Activated naive CD4-positive, alpha-beta T cell treated with anti-CD3 and anti-CD28 coated beads, Interleukin-2, amount 50 U/mL, for 24 hours (primary cell): ENCODE data around the gene EME1.
"Not testable (repeated sequence)": the region's sequence is repeated elsewhere in the genome, so short reads cannot be mapped to it uniquely, and the experiment has no call there.

Source experiments
- H3K27ac Mint-ChIP-seq: one replicate; pipeline ENCODE4 v1.8.0; 2021; ENCODE audit warnings: mild to moderate bottlenecking, mixed read lengths
- H3K27me3 Mint-ChIP-seq: one replicate; pipeline ENCODE4 v1.8.0; 2021; ENCODE audit warnings: mixed read lengths
- H3K36me3 Mint-ChIP-seq: one replicate; pipeline ENCODE4 v1.8.0; 2021; ENCODE audit warnings: mixed read lengths
- H3K4me1 Mint-ChIP-seq: one replicate; pipeline ENCODE4 v1.8.0; 2021; ENCODE audit warnings: mixed read lengths
- H3K4me3 Mint-ChIP-seq: one replicate; pipeline ENCODE4 v1.8.0; 2021; ENCODE audit warnings: mild to moderate bottlenecking, mixed read lengths
- H3K9me3 Mint-ChIP-seq: one replicate; pipeline ENCODE4 v1.8.0; 2021; ENCODE audit warnings: mixed read lengths

Gene EME1

DNA sequence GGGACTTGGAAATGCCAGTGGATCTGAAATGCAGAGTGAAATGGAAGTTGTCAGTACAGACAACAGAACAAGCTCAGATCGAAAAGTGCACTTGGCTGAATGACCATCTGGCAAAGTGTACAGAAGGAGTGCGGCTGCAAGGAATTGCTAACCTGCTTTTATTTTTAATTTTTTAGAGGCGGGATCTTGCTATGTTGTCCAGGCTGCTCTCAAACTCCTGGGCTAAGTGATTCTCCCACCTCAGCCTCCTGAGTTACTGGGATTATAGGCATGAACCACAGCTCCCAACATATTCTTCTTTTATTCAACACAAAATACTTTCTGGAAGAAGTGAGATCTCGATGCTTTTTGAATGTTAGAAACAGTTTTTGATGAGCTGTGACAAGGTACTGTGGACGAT is 20.7 kb downstream of the EME1 start:
- Mint-ChIP-seq H3K27ac (no peak overlapping the region), H3K36me3 (peaks cover 14% of the 10 kb centered on the region), H3K27me3 (no peaks in the 10 kb centered on the region), H3K4me1 (peaks cover 40% of the 10 kb centered on the region), H3K9me3 (no peaks in the 10 kb centered on the region), H3K4me3 (peak overlapping the region; percentile 8)

DNA sequence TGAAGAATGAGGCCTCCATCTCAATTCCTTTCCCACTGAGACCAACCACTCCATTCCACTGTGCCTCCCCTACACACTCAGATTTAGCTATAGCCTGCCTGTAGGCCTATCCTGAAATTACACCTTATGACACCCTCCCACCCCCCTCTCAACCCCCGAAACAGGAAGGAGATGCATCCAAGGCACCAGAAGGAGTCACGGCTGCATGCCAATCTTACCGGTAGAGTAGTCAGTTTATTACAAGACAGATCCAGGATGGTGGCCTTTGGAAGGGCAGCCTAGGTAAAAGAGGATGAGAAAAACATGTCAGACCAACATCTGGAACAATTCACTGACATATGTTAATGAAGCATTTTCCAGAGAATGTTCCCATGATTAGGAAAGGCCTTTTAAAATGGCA is 21.7 kb downstream of the EME1 start:
- Mint-ChIP-seq H3K27me3 (no peaks in the 10 kb centered on the region), H3K4me1 (peaks cover 40% of the 10 kb centered on the region), H3K4me3 (peak overlapping the region; percentile 98), H3K36me3 (peaks cover 14% of the 10 kb centered on the region), H3K27ac (no peak overlapping the region), H3K9me3 (no peaks in the 10 kb centered on the region)

DNA sequence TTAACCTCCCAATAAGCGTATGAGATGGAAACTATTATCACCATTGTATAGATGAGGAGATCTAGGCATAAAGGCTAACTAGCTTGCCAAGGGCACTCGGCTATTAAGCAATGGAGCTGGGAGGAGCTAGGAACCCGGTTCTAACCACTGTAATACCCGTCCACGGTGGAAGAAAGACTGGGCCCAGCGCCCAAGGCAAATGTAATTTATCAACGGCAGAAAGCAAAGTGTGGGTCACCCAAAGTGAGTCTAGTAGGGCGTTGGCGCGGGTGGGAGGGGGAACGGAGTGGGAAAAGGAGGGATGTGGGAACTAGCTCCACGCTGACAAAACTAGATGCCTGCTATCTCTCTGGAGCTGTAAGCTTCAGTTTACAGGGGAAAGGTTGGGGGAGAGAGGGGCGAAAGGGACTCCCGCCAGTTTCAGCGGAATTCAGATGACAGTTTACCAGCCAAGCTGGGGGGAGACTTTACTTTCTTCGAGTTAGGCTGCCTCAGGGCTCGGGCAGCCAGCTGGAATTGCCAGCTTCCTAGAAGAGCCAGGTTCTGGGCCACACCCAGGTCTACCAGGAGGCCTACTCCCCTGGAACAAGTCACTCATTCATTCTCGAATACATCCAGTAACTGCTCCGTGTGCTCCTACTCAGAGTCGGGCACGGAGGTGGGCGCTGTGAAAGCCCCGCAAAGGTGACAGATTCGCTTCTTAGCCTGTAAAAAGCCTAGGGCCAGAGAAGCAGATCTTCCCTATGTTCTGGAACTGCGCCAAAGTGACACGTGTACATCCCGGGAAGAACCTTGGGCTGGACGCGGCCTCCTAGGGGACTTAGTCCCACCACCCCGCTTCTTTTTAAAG is 23.5 kb downstream of the EME1 start:
- Mint-ChIP-seq H3K4me1 (peaks cover 40% of the 10 kb centered on the region), H3K27me3 (no peaks in the 10 kb centered on the region), H3K4me3 (peak overlapping the region; percentile 98), H3K9me3 (no peaks in the 10 kb centered on the region), H3K27ac (peak overlapping the region; percentile 98), H3K36me3 (peaks cover 10% of the 10 kb centered on the region)

DNA sequence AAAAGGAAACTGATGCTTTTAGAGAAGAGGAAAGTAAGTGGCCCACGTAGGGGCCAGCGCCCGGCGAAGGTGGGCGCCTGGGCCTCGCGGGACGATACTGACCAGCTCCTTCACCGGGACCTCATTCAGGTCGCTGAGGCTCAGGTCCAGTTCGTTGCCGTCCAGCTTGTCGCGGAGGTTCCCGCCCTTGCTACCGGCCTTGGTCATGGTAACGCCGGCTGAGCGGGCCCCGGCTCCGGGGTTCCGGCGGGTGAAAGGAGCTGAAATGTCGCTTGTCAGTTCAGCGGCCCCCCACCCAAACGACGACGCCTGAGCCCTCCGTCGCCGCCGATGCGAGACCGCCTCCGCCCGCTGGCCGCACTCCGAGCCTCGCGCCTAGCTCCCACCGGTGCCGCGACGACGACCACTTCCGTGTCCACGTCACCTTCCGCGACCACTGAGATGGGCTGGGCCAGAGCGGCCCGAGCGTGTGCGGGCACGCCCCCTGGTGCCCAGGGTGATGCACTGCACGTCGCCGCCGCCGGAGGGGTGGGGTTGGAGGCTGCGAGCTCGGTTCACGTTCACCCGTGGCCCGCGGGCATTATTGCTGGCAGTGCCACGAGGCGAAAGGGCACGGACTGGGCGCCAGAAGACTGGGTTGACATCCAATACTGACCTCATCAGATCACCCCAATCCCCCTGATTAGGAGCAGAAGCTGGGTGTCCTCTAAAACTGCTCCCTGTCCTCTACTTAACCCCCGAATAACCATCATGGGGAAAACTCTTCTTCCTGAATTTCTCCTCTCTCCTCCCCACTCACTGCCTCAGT is 24.3 kb downstream of the EME1 start, which contains the start of gene LRRC59:
LRRC59 (minus strand) TSS at position 413 of the 808 bp plus-strand sequence; CDS start at position 207, 206 bp downstream.
- Mint-ChIP-seq H3K27me3 (no peaks in the 10 kb centered on the region), H3K27ac (peak within 1 kb of the TSS; percentile 81), H3K4me3 (peak within 1 kb of the TSS; percentile 98), H3K36me3 (peaks cover 8% of the 10 kb centered on the region), H3K9me3 (no peaks in the 10 kb centered on the region), H3K4me1 (peaks cover 40% of the 10 kb centered on the region)

DNA sequence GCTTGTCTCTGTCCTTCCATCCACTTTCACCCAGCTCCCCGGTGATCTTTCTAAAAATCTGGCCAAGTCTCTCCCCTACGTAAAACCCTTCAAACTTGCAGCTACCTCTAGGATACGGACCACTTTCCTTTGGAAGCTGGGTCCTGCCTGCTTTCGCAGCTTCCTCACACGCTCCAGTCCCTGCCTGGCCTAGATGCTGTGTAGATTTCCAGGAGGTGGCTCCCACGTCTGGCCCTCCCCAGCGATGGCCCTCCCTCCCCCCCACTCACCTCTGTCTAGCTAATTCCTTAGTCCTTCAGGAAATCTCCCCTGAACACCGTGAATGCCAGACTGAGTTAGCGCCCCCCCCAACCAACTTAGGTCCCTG is 24.9 kb downstream of the EME1 start:
- peak overlapping the region; percentile 98 for H3K4me3 Mint-ChIP-seq
- peak overlapping the region; percentile 42 for H3K27ac Mint-ChIP-seq
- no peaks in the 10 kb centered on the region for H3K27me3 Mint-ChIP-seq
- H3K4me1 Mint-ChIP-seq = peaks cover 40% of the 10 kb centered on the region
- H3K9me3 Mint-ChIP-seq = no peaks in the 10 kb centered on the region
- H3K36me3 Mint-ChIP-seq = peaks cover 8% of the 10 kb centered on the region

DNA sequence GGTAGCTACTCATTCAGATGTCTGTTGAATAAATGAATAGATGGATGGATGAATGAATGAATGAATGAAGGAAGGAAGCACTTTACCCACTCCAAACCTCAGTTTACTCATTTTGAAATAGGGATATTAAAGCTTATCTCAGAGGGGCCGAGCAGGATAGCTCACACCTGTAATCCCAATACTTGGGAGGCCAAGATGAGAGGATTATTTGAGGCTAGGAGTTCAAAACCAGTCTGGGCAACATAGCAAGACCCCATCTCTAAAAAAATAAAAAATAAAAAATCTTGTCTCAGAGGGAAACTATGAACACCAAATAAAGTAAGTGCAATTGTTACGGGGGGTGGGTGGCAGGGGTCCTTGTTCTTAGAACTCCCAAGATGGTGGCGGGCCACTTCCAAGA is 25.6 kb downstream of the EME1 start:
- not testable (repeated sequence) for H3K27ac Mint-ChIP-seq, H3K27me3 Mint-ChIP-seq, H3K36me3 Mint-ChIP-seq, H3K9me3 Mint-ChIP-seq
- peaks cover 32% of the 10 kb centered on the region for H3K4me1 Mint-ChIP-seq
- peak overlapping the region; percentile 23 for H3K4me3 Mint-ChIP-seq

DNA sequence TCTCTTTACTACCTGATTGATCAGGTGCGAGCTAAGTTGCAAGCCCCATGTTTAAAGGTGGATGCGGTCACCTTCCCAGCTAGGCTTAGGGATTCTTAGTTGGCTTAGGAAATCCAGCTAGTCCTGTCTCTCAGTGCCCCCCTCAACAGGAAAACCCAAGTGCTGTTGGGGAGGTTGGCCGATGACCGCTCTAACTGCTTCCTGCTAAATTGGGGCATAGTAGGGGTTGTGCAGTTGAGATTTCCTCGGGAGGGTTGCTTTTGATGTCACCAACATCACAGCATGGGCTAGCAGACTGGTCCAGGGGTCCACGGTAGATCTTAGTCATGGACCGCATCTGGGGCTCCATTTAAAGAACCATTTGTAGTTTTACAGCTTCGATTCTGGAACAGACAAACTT is 26.6 kb downstream of the EME1 start:
- not testable (repeated sequence) for H3K9me3 Mint-ChIP-seq, H3K4me3 Mint-ChIP-seq, H3K27me3 Mint-ChIP-seq, H3K27ac Mint-ChIP-seq, H3K36me3 Mint-ChIP-seq
- peaks cover 25% of the 10 kb centered on the region for H3K4me1 Mint-ChIP-seq

GRCh38 chr17:50405351-50405750 is 32.3 kb downstream of the EME1 start:
- not testable (repeated sequence) for H3K27ac Mint-ChIP-seq, H3K4me1 Mint-ChIP-seq, H3K36me3 Mint-ChIP-seq, H3K27me3 Mint-ChIP-seq, H3K9me3 Mint-ChIP-seq, H3K4me3 Mint-ChIP-seq

DNA sequence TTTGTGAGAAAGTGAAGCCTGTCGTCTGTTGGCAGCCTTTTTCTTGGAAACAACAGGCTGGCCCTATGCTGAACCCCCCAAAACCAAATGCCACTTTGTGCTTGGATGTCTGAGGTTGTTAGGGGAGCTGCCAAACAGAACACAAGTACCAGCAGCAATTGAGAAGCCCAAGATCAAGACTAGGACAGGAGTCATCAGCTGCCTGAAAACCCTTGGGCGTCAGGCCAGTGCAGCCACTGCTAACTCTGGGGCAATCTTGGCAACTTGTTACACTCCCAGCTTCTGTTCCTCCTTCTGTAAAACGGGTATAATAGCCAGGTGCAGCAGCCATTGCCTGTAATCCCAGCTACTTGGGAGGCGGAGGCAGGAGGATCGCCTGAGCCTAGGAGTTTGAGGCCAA is 33.5 kb downstream of the EME1 start:
- no peak overlapping the region for H3K4me3 Mint-ChIP-seq
- no peaks in the 10 kb centered on the region for H3K9me3 Mint-ChIP-seq
- no peaks in the 10 kb centered on the region for H3K36me3 Mint-ChIP-seq
- H3K4me1 Mint-ChIP-seq = no peaks in the 10 kb centered on the region
- no peak overlapping the region for H3K27ac Mint-ChIP-seq
- no peaks in the 10 kb centered on the region for H3K27me3 Mint-ChIP-seq

DNA sequence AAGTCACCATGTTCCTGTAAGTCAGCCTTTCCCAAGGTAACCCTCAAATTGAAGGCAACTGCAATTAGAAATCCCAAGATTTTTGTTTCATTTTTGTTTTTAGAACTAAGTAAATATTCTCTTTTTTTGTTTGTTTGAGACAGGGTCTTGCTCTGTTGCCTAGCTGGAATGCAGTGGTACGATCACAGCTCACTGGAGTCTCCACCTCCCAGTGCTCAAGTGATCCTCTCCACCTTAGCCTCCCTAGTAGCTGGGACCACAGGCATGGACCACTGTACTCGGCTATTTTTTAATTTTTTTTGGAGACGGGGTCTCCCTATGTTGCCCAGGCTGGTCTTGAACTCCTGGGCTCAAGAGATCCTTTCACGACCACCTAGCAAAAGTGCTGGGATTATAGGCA is 34.9 kb downstream of the EME1 start:
- Mint-ChIP-seq H3K27me3 (no peaks in the 10 kb centered on the region), H3K4me3 (no peak overlapping the region), H3K4me1 (no peaks in the 10 kb centered on the region), H3K36me3 (no peaks in the 10 kb centered on the region), H3K9me3 (no peaks in the 10 kb centered on the region), H3K27ac (no peak overlapping the region)

DNA sequence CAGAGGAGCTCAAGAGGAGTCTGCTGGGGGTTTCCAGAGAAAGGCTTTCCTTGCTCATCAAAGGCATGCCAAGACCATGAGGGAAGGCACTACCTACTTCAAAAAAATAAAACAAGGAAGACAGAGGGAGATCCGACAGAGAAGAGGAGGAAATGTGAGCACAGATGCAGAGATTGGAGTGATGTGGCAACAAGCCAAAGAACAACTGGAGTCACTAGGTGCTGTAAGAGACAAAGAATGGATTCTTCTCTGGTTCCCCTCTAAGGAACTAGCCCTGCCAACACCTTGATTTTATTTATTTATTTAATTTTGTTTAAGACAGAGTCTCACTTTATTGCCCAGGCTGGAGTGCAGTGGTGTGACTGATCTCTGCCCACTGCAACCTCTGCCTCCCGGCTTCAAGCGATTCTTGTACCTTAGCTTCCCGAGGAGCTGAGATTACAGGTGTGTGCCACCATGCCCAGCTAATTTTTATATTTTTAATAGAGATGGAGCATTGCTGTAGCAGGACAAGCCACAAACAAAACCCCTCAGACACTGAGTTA is 39.2 kb downstream of the EME1 start:
- no peak overlapping the region for H3K4me3 Mint-ChIP-seq
- H3K9me3 Mint-ChIP-seq = no peaks in the 10 kb centered on the region
- no peaks in the 10 kb centered on the region for H3K4me1 Mint-ChIP-seq
- no peaks in the 10 kb centered on the region for H3K36me3 Mint-ChIP-seq
- H3K27ac Mint-ChIP-seq = no peak overlapping the region
- H3K27me3 Mint-ChIP-seq = peaks cover 1% of the 10 kb centered on the region

GRCh38 chr17:50414808-50415207 is 41.8 kb downstream of the EME1 start:
- H3K4me3 Mint-ChIP-seq = no peak overlapping the region
- no peak overlapping the region for H3K27ac Mint-ChIP-seq
- peaks cover 7% of the 10 kb centered on the region for H3K9me3 Mint-ChIP-seq
- peaks cover 4% of the 10 kb centered on the region for H3K36me3 Mint-ChIP-seq
- H3K27me3 Mint-ChIP-seq = peaks cover 1% of the 10 kb centered on the region
- peaks cover 4% of the 10 kb centered on the region for H3K4me1 Mint-ChIP-seq

DNA sequence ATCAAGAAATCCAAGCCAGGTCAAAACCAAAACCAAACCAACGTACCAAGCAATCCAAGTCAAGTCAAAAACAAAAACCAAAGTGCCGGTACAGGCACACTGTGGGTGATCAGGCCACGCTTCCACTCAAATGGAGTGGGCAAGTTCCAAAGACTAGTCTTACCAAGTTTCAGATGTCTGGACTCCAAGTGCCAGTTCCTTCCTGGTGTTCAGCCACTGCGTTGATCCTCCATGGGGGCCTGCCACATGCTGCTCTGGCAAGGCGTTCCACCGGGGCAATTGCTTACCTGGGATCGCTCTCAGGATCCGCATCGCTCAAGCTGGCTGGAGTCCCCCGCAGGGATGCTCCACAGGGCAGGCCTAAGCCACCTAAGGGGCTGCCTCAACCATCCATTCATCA is 46.5 kb downstream of the EME1 start:
- peak overlapping the region; percentile 49 for H3K4me3 Mint-ChIP-seq
- not testable (repeated sequence) for H3K9me3 Mint-ChIP-seq, H3K27me3 Mint-ChIP-seq, H3K36me3 Mint-ChIP-seq
- peak overlapping the region; percentile 24 for H3K27ac Mint-ChIP-seq
- peaks cover 14% of the 10 kb centered on the region for H3K4me1 Mint-ChIP-seq

DNA sequence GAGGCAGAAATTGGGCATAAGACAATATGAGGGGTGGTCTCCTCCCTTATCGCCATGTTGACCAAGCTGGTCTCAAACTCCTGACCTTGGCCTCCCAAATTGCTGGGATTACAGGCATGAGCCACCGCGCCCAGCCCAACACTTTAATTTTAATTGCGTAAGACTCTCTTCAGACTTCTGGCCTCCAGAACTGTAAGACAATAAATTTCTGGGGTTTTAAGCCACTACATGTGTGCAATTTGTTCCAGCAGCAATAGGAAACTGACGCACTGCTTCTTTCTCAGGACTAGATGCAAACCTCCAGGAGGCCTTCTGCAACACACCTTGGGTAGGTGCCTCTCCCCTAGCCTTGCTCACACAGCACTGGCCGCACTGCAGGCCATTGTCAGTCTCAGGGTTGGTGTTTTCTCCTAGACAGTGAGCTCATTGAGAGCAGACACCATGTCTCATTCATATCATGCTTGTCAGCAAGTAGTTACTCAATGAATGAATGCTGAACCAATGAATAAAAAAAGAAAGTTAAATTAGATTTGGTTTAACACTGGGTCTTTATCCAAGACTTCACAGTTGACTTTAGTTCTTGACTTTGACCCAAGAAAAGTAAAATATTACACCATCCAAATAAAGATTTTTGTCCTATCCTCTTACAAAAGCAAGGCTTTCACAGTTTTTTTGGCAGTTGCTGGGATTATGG is 47.5 kb downstream of the EME1 start:
- no peak overlapping the region for H3K4me3 Mint-ChIP-seq
- peaks cover 4% of the 10 kb centered on the region for H3K36me3 Mint-ChIP-seq
- H3K4me1 Mint-ChIP-seq = peaks cover 15% of the 10 kb centered on the region
- peak overlapping the region; percentile 88 for H3K27ac Mint-ChIP-seq
- H3K27me3 Mint-ChIP-seq = no peaks in the 10 kb centered on the region
- H3K9me3 Mint-ChIP-seq = peaks cover 7% of the 10 kb centered on the region

DNA sequence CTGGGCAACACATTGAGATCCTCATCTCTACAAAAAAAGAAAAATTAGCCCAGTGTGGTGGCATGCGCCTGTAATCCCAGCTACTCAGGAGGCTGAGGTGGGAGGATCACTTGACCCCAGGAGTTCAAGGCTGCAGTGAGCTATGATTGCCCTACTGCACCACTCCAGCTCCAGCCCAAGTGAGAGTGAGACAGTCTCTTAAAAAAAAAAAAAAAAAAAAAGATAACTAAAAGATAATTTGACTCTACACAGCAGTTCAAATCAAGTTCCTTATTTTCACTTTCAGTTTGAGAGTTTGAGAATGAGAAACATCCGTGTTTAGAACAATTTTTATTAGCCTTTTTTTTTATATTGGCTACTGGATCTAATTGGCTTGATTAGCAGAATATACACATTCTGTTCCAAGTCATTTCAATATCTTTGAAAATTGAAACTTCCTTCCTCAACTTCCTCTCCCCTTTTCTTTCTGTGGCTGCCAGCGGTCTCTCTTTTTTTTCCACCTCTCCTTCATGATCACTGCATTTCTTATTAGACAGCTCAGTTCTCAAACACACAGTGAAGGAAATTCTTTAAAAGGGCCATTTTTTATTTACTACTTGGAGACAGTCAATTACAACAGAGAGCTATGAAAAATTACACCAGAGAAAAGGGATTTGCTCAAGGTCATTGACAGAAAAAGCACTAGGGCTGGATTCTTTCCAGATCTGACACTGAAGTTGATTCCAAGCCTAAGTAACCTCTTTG is 48.5 kb downstream of the EME1 start:
- peaks cover 18% of the 10 kb centered on the region for H3K4me1 Mint-ChIP-seq
- peaks cover 7% of the 10 kb centered on the region for H3K9me3 Mint-ChIP-seq
- peak overlapping the region; percentile 88 for H3K27ac Mint-ChIP-seq
- H3K36me3 Mint-ChIP-seq = peaks cover 4% of the 10 kb centered on the region
- peak overlapping the region; percentile 77 for H3K4me3 Mint-ChIP-seq
- no peaks in the 10 kb centered on the region for H3K27me3 Mint-ChIP-seq
